Panc1 (cell line): Measurements from ENCODE around the gene CC2D1A. TPM values are rescaled to one million over a fixed set of nuclear protein-coding genes. Genes with fewer than 3 reads are reported as not detected.

Experiments
- ATAC-seq: fragments of 200-7000 bp; cut with Tn5 transposase; 2 replicates; pipeline ENCODE4 v1.9.1; 2020; ENCODE audit warnings: mild to moderate bottlenecking, moderate library complexity
- BruUV-seq: library from RNA; stranded (reverse); fragments of 400-500 nt; replicated peaks from 2 replicates; lab custom pipeline; 2021; lab: Mats Ljungman, UMichigan
- CTCF ChIA-PET: fragments of 300-600 bp; sonication (Branson Sonifier 250); formaldehyde crosslinking; loops from one replicate; lab custom pipeline; 2022; ENCODE audit warnings: antibody characterized with exemption; lab: Charles Lee
- POLR2A ChIA-PET: fragments of 300-600 bp; sonication (Branson Sonifier 250); formaldehyde crosslinking; loops from one replicate; lab custom pipeline; 2022; ENCODE audit warnings: antibody characterized with exemption; lab: Charles Lee
- DNase-seq: peaks from one replicate; pipeline ENCODE4 v3.0.0-alpha.2; 2010; ENCODE audit warnings: low read depth, low spot score
- H3K27ac ChIP-seq: 2 replicates; pipeline ENCODE4 v1.5.1; 2011; ENCODE audit warnings: mild to moderate bottlenecking, low read length, inconsistent platforms
- H3K27me3 ChIP-seq: fragments of 200-500 bp; sonication (Bioruptor generic); 2 replicates; pipeline ENCODE4 v1.6.0; 2014; ENCODE audit warnings: low read length, inconsistent platforms; ENCODE audit not compliant: control insufficient read depth, insufficient read depth
- H3K36me3 ChIP-seq: fragments of 200-500 bp; sonication (Bioruptor generic); 2 replicates; pipeline ENCODE4 v1.5.1; 2014; ENCODE audit warnings: inconsistent platforms, mild to moderate bottlenecking, low read length, moderate library complexity; ENCODE audit not compliant: control insufficient read depth, insufficient read depth
- H3K4me1 ChIP-seq: 2 replicates; pipeline ENCODE4 v1.5.1; 2011; ENCODE audit warnings: inconsistent platforms, mild to moderate bottlenecking, low read length, moderate library complexity; ENCODE audit not compliant: control insufficient read depth, insufficient read depth
- H3K4me3 ChIP-seq, 2 experiments: 2 replicates each; pipeline ENCODE4 v1.5.1; 2011 to 2012; ENCODE audit warnings: low read depth in 2 of 2, low read length in 2 of 2, mild to moderate bottlenecking in 2 of 2, inconsistent platforms in 1 of 2, moderate library complexity in 1 of 2
- H3K9me3 ChIP-seq: fragments of 200-500 bp; sonication (Bioruptor generic); 2 replicates; pipeline ENCODE4 v1.5.1; 2014; ENCODE audit warnings: low read depth, mild to moderate bottlenecking, inconsistent platforms, low read length, moderate library complexity; ENCODE audit not compliant: control insufficient read depth, insufficient read depth
- POLR2AphosphoS5 ChIP-seq: IDR thresholded peaks from 2 replicates; pipeline ENCODE4 v1.6.1; 2012; ENCODE audit warnings: mild to moderate bottlenecking, low read depth, low read length, moderate library complexity
- SIN3A ChIP-seq: IDR thresholded peaks from 2 replicates; pipeline ENCODE4 v1.6.1; 2012; ENCODE audit warnings: low read depth, mild to moderate bottlenecking, low read length, moderate library complexity, borderline replicate concordance; ENCODE audit not compliant: insufficient read depth
- TCF7L2 ChIP-seq: IDR thresholded peaks from 2 replicates; pipeline ENCODE4 v1.6.1; 2011; ENCODE audit warnings: mild to moderate bottlenecking, low read depth, low read length, inconsistent platforms
- in situ Hi-C: cut with HindIII; loops from 2 replicates; pipeline ENCODE4 v1.10.0; 2016; ENCODE audit warnings: low sequenced_read_pairs, low pct_unique_long_range_greater_than_20kb
- intact Hi-C: fragments of 100-400 bp; cut with micrococcal nuclease; formaldehyde crosslinking; loops from one replicate; pipeline ENCODE4 v1.10.0; 2022; ENCODE audit not compliant: unreplicated experiment
- total RNA-seq: library from RNA; stranded (reverse); gene quantifications from one replicate; pipeline ENCODE4 v1.2.1, GENCODE V29; 2021; ENCODE audit not compliant: unreplicated experiment
- TF ChIP-seq, protein P1 (sequence below): fragments of 450-650 bp; IDR thresholded peaks from 2 replicates; pipeline ENCODE4 v1.5.1; 2017; ENCODE audit warnings: mild to moderate bottlenecking
- TF ChIP-seq, protein P2 (sequence below), 2 experiments: IDR thresholded peaks; 2 replicates each; pipeline ENCODE4 v1.6.1; 2011 to 2012; ENCODE audit warnings: low read depth in 2 of 2, control low read depth in 1 of 2, low read length in 1 of 2, mild to moderate bottlenecking in 1 of 2, moderate library complexity in 1 of 2; ENCODE audit not compliant: insufficient read depth in 1 of 2

Gene CC2D1A
- total RNA-seq, 1 experiment from 2014 or later, result 28.0 TPM

DNA sequence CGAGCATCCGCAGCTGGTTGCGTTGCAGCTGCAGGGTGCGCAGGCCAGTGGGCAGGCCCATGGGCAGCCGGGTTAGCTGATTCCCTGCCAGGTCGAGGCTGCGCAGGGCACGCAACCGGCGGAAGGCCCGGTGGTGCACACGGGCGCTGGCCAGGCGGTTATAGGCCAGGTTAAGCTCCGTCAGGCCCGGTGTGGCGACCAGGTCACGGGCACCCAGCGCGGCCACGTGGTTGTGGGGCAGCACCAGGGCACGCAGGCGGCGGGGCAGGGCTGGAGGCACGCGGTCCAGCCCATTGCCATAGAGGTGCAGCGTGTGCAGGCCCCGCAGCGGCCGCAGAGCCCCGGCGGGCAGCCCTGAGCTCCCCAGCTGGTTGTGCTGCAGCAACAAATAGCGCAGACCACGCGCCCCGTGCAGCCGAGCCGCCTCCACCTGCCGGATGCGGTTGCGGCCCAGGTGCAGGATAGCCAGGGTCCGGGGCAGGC, 27.0 kb downstream of the CC2D1A start:
- H3K9me3 ChIP-seq, result no peaks in the 10 kb centered on the region
- TF ChIP-seq SIN3A, result no peak
- TF ChIP-seq, protein P1, sequence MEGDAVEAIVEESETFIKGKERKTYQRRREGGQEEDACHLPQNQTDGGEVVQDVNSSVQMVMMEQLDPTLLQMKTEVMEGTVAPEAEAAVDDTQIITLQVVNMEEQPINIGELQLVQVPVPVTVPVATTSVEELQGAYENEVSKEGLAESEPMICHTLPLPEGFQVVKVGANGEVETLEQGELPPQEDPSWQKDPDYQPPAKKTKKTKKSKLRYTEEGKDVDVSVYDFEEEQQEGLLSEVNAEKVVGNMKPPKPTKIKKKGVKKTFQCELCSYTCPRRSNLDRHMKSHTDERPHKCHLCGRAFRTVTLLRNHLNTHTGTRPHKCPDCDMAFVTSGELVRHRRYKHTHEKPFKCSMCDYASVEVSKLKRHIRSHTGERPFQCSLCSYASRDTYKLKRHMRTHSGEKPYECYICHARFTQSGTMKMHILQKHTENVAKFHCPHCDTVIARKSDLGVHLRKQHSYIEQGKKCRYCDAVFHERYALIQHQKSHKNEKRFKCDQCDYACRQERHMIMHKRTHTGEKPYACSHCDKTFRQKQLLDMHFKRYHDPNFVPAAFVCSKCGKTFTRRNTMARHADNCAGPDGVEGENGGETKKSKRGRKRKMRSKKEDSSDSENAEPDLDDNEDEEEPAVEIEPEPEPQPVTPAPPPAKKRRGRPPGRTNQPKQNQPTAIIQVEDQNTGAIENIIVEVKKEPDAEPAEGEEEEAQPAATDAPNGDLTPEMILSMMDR, result no peak
- TF ChIP-seq, protein P2, sequence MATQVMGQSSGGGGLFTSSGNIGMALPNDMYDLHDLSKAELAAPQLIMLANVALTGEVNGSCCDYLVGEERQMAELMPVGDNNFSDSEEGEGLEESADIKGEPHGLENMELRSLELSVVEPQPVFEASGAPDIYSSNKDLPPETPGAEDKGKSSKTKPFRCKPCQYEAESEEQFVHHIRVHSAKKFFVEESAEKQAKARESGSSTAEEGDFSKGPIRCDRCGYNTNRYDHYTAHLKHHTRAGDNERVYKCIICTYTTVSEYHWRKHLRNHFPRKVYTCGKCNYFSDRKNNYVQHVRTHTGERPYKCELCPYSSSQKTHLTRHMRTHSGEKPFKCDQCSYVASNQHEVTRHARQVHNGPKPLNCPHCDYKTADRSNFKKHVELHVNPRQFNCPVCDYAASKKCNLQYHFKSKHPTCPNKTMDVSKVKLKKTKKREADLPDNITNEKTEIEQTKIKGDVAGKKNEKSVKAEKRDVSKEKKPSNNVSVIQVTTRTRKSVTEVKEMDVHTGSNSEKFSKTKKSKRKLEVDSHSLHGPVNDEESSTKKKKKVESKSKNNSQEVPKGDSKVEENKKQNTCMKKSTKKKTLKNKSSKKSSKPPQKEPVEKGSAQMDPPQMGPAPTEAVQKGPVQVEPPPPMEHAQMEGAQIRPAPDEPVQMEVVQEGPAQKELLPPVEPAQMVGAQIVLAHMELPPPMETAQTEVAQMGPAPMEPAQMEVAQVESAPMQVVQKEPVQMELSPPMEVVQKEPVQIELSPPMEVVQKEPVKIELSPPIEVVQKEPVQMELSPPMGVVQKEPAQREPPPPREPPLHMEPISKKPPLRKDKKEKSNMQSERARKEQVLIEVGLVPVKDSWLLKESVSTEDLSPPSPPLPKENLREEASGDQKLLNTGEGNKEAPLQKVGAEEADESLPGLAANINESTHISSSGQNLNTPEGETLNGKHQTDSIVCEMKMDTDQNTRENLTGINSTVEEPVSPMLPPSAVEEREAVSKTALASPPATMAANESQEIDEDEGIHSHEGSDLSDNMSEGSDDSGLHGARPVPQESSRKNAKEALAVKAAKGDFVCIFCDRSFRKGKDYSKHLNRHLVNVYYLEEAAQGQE (IDR thresholded peaks at IDR 0.05; ENCODE audit: insufficient read depth in 1 of 2, low read depth in 2 of 2, low read length in 1 of 2), result no peak
- no peak for TF ChIP-seq POLR2AphosphoS5
- no peak for TF ChIP-seq TCF7L2
- DNase-seq (no peak), ATAC-seq (no peak)
- CTCF ChIA-PET, result interaction anchor here (0.5 kb wide), 1 partner anchor 17 kb away, joined by 8 read pairs; no protein-coding TSS in a partner anchor
- in situ Hi-C loops, result no loop called here
- no peak overlapping the region for H3K27ac ChIP-seq
- POLR2A ChIA-PET, result no interaction called here
- intact Hi-C loops, result no loop called here
- H3K4me1 ChIP-seq, result peaks cover 3% of the 10 kb centered on the region
- BruUV-seq, result no TSS peak
- H3K27me3 ChIP-seq, result no peaks in the 10 kb centered on the region
- H3K36me3 ChIP-seq, result no peaks in the 10 kb centered on the region
- H3K4me3 ChIP-seq, result no peak overlapping the region

DNA sequence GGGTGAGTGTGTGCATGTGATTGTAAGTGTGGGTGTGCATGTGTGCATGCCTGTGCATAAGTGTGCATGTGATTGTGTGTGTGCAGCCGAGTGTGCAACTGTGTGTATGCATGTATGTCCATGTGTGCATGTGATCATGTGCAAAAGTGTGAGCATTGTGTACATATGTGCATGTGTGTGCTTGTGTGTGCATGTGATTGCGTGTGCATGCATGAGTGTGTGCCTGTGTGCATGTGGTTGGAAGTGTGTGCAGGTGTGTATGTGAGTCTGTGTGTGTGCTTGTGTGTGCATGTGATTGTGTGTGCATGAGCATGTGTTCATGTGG, 28.7 kb downstream of the CC2D1A start:
- ChIA-PET POLR2A (no interaction called here), CTCF (no interaction called here)
- no peak for DNase-seq
- BruUV-seq, result no TSS peak
- ATAC-seq, result no peak
- H3K27me3 ChIP-seq, result no peaks in the 10 kb centered on the region
- TF ChIP-seq, protein P2 (IDR thresholded peaks at IDR 0.05; ENCODE audit: insufficient read depth in 1 of 2, low read depth in 2 of 2, low read length in 1 of 2), result no peak
- TF ChIP-seq TCF7L2, result no peak
- TF ChIP-seq, protein P1, result no peak
- TF ChIP-seq SIN3A, result no peak
- TF ChIP-seq POLR2AphosphoS5, result no peak
- peaks cover 5% of the 10 kb centered on the region for H3K4me1 ChIP-seq
- H3K36me3 ChIP-seq, result no peaks in the 10 kb centered on the region
- in situ Hi-C loops, result no loop called here
- intact Hi-C loops, result no loop called here
- H3K9me3 ChIP-seq, result no peaks in the 10 kb centered on the region
- no peak overlapping the region for H3K4me3 ChIP-seq
- no peak overlapping the region for H3K27ac ChIP-seq
